Calu3 (cell line): ENCODE measurements around the gene PRKN. TPM values are rescaled to one million over a fixed set of nuclear protein-coding genes. Genes with fewer than 3 reads are reported as not detected.

Experiments
- BruUV-seq: library from RNA; stranded (reverse); fragments of 400-500 nt; replicated peaks from 2 replicates; lab custom pipeline; 2021; lab: Mats Ljungman, UMichigan
- CTCF ChIA-PET: fragments of 300-600 bp; sonication (Branson Sonifier 250); formaldehyde crosslinking; loops from one replicate; lab custom pipeline; 2022; ENCODE audit warnings: antibody characterized with exemption; lab: Charles Lee
- DNase-seq: peaks from one replicate; pipeline ENCODE4 v3.0.0; 2022
- H3K27ac Mint-ChIP-seq: one replicate; pipeline ENCODE4 v1.8.0; 2022; ENCODE audit warnings: mixed read lengths; ENCODE audit not compliant: unreplicated experiment
- H3K27me3 Mint-ChIP-seq: one replicate; pipeline ENCODE4 v1.8.0; 2022; ENCODE audit warnings: mixed read lengths; ENCODE audit not compliant: unreplicated experiment
- H3K36me3 Mint-ChIP-seq: one replicate; pipeline ENCODE4 v1.8.0; 2022; ENCODE audit warnings: mild to moderate bottlenecking, moderate library complexity, mixed read lengths; ENCODE audit not compliant: insufficient read depth, unreplicated experiment
- H3K4me1 Mint-ChIP-seq: one replicate; pipeline ENCODE4 v1.8.0; 2022; ENCODE audit warnings: mild to moderate bottlenecking, low read depth, mixed read lengths; ENCODE audit not compliant: unreplicated experiment
- H3K4me3 Mint-ChIP-seq: one replicate; pipeline ENCODE4 v1.8.0; 2022; ENCODE audit warnings: mild to moderate bottlenecking, low read depth, moderate library complexity, mixed read lengths; ENCODE audit not compliant: unreplicated experiment
- H3K9me3 Mint-ChIP-seq: one replicate; pipeline ENCODE4 v1.8.0; 2022; ENCODE audit warnings: low read depth, mixed read lengths; ENCODE audit not compliant: unreplicated experiment
- intact Hi-C: fragments of 100-400 bp; cut with micrococcal nuclease; formaldehyde crosslinking; loops from one replicate; pipeline ENCODE4 v1.10.0; 2022; ENCODE audit not compliant: unreplicated experiment
- total RNA-seq: library from RNA; stranded (reverse); gene quantifications from 2 replicates; pipeline ENCODE4 v1.2.3, GENCODE V29; 2022
- TF ChIP-seq, protein P1 (sequence below): fragments of 200-600 bp; IDR thresholded peaks from one replicate; pipeline ENCODE4 v1.8.0; 2022; ENCODE audit warnings: antibody characterized with exemption; ENCODE audit not compliant: unreplicated experiment

PRKN gene
- total RNA-seq, 1 experiment from 2014 or later, result 3.8 TPM

DNA sequence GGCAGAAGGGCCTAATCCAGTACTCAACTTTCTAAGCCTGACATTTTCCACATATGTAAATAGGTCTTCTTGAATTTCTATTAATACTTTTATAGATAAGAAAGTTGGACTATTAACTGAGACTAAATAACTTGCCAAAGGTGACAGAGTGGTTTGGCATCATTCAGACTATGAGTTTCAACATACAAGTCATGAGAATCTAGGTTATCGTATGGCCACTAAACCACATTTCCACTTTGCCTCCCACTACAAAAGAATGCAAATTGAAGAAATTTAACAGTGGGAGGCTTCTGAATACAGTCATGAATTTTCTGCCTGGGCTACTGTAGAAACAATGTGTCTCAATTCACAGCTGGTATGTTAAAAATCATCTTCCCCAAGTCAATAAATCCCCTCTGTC, 922.7 kb downstream of the PRKN start:
- CTCF ChIA-PET, result no interaction called here
- TF ChIP-seq, protein P1, sequence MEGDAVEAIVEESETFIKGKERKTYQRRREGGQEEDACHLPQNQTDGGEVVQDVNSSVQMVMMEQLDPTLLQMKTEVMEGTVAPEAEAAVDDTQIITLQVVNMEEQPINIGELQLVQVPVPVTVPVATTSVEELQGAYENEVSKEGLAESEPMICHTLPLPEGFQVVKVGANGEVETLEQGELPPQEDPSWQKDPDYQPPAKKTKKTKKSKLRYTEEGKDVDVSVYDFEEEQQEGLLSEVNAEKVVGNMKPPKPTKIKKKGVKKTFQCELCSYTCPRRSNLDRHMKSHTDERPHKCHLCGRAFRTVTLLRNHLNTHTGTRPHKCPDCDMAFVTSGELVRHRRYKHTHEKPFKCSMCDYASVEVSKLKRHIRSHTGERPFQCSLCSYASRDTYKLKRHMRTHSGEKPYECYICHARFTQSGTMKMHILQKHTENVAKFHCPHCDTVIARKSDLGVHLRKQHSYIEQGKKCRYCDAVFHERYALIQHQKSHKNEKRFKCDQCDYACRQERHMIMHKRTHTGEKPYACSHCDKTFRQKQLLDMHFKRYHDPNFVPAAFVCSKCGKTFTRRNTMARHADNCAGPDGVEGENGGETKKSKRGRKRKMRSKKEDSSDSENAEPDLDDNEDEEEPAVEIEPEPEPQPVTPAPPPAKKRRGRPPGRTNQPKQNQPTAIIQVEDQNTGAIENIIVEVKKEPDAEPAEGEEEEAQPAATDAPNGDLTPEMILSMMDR, result no peak
- Mint-ChIP-seq H3K27ac (no peak overlapping the region), H3K36me3 (peaks cover 4% of the 10 kb centered on the region), H3K4me3 (no peak overlapping the region), H3K9me3 (no peaks in the 10 kb centered on the region), H3K27me3 (no peaks in the 10 kb centered on the region), H3K4me1 (no peaks in the 10 kb centered on the region)
- intact Hi-C loops, result no loop called here
- DNase-seq, result no peak
- no TSS peak for BruUV-seq

DNA sequence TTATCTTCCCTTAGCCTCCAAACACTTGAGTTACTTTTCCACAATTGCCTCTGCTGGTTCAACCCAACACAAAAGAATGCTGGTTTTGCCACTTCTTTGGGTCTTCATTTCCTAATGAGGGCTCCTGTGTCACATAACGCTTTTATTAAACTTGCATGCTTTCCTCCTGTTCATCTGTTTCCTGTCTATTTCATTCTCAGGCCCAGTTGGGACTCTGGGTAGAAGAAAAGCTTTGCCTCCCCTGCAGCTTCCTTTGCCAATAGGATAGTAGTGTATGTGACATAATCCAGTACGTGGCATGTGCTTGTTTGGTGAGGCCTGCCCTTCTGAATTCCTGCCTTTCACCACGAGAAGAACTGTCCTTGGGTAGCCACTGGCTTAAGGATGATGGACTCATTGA, 924.4 kb downstream of the PRKN start:
- TF ChIP-seq, protein P1, result no peak
- Mint-ChIP-seq H3K27me3 (no peaks in the 10 kb centered on the region), H3K9me3 (peaks cover 2% of the 10 kb centered on the region), H3K36me3 (peaks cover 4% of the 10 kb centered on the region), H3K4me1 (no peaks in the 10 kb centered on the region), H3K27ac (no peak overlapping the region), H3K4me3 (no peak overlapping the region)
- BruUV-seq, result no TSS peak
- CTCF ChIA-PET, result no interaction called here
- no peak for DNase-seq
- intact Hi-C loops, result no loop called here

GRCh38 chr6:161802231-161802630, 925.3 kb downstream of the PRKN start:
- Mint-ChIP-seq H3K9me3 (peaks cover 2% of the 10 kb centered on the region), H3K4me3 (no peak overlapping the region), H3K4me1 (no peaks in the 10 kb centered on the region), H3K27ac (no peak overlapping the region), H3K27me3 (no peaks in the 10 kb centered on the region), H3K36me3 (peaks cover 4% of the 10 kb centered on the region)
- CTCF ChIA-PET, result no interaction called here
- BruUV-seq, result no TSS peak
- no peak for DNase-seq
- TF ChIP-seq, protein P1, result no peak
- intact Hi-C loops, result no loop called here

DNA sequence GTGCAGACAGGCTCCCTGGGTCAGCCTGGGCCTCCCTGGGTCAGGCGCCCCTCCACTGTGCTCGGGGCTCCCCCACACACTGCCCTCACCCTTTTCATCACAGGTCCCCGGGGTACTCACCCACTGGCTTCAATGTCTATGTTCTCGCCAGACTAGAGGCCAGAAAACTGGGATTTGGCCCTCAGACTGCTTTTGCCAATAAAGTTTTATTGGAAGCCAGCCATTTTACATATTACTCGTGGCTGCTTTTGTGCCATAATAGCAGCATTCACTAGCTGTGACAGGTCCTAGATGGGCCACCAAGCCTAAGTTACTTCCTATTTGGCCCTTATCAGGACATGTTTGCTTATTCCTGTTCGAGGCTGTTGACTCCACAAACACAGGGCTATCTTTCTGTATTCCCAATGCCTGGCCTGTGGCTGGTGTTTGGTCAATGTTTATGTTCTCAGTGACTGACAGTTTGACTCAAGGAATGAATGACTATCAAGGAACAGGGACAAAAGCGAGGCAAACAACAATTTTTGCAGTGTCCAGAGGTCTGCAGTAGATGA, 928.6 kb downstream of the PRKN start:
- CTCF ChIA-PET, result no interaction called here
- peaks cover 2% of the 10 kb centered on the region for H3K9me3 Mint-ChIP-seq
- BruUV-seq, result no TSS peak
- peaks cover 4% of the 10 kb centered on the region for H3K36me3 Mint-ChIP-seq
- H3K27me3 Mint-ChIP-seq, result no peaks in the 10 kb centered on the region
- no peak for DNase-seq
- H3K27ac Mint-ChIP-seq, result no peak overlapping the region
- intact Hi-C loops, result no loop called here
- TF ChIP-seq, protein P1, result no peak
- H3K4me3 Mint-ChIP-seq, result no peak overlapping the region
- H3K4me1 Mint-ChIP-seq, result no peaks in the 10 kb centered on the region
